MM.1S (cell line): Measurements from ENCODE around the gene C16orf89.

Experiments
- EZH2 ChIP-seq: fragments of 300-600 bp; sonication (generic); optimal IDR thresholded peaks from 2 replicates; pipeline ENCODE3; 2017; ENCODE audit warnings: low read depth, mild to moderate bottlenecking, antibody characterized with exemption, low read length, mixed read lengths
- TF ChIP-seq, protein P1 (sequence below): fragments of 300-600 bp; sonication (generic); IDR thresholded peaks from 2 replicates; pipeline ENCODE4 v1.5.1; 2016; ENCODE audit warnings: antibody characterized with exemption, low read length, mixed read lengths

DNA sequence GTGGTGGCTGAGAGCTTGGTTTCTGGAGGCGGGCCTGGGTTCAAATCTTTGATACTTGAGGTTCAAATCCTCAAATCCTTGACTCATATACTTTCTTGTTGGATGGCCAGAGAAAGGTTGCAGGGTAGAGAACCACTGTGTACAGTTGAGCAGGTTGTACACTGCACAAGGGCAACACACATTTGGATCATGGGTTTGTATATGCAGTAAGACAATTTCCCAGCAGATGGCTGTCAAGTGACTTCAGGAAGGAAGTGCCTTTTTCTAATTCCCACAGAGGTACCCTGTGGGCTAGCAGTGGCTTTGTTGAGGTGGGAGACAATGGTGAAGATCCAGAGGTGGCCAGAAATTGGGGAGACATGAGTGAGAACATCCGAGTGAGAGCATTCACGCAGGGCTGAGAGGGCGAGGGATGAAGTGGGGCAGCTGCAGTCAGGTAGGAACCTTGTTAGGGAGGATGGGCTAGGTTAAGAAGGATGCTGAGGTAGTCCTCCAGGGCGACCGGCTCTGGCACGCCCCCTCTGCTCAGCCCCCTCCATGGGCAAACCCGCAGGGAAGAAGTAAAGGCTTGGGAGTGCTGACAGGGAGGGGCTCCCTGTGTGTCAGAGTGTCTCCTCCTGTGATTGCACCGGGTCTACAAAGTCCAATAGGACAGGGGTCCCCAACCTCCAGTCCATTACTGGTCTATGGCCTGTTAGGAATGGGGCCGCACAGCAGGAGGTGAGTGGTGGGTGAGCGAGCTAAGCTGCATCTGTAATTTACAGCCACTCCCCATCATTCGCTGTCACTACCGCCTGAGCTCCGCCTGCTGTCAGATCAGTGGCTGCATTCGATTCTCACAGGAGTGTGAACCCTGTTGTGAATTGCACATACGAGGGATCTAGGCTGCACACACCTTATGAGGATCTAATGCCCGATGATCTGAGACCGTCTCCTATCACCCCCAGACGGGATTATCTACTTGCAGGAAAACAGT lies 2.7 kb downstream of the C16orf89 start:
- TF ChIP-seq, protein P1, sequence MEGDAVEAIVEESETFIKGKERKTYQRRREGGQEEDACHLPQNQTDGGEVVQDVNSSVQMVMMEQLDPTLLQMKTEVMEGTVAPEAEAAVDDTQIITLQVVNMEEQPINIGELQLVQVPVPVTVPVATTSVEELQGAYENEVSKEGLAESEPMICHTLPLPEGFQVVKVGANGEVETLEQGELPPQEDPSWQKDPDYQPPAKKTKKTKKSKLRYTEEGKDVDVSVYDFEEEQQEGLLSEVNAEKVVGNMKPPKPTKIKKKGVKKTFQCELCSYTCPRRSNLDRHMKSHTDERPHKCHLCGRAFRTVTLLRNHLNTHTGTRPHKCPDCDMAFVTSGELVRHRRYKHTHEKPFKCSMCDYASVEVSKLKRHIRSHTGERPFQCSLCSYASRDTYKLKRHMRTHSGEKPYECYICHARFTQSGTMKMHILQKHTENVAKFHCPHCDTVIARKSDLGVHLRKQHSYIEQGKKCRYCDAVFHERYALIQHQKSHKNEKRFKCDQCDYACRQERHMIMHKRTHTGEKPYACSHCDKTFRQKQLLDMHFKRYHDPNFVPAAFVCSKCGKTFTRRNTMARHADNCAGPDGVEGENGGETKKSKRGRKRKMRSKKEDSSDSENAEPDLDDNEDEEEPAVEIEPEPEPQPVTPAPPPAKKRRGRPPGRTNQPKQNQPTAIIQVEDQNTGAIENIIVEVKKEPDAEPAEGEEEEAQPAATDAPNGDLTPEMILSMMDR = peak; percentile 14
- TF ChIP-seq EZH2 = no peak
